Measurements from ENCODE around the gene KRTAP2-3.

DNA sequence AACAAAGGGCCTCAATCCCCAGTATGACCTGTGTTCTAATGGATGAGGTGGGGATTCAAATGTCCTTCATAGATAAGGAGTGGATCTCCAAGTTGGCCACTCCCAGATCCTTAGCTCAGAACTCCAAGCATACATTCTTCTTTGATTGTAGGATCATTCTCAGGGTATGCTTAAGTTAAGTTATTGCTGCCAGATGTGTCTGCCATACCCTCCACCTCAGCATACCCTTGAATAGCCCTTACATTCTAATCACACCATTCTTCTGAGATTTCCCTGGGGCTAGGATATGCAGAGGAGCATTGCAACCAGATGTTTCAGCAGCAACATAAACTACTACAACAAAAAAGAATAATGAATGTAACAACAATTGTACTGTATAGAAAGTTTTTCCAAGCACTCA lies 7.4 kb upstream of the KRTAP2-3 start:
- TF ChIP-seq RAD21 (conservative IDR thresholded peaks at IDR 0.05) = no peak
- TF ChIP-seq, protein P1, sequence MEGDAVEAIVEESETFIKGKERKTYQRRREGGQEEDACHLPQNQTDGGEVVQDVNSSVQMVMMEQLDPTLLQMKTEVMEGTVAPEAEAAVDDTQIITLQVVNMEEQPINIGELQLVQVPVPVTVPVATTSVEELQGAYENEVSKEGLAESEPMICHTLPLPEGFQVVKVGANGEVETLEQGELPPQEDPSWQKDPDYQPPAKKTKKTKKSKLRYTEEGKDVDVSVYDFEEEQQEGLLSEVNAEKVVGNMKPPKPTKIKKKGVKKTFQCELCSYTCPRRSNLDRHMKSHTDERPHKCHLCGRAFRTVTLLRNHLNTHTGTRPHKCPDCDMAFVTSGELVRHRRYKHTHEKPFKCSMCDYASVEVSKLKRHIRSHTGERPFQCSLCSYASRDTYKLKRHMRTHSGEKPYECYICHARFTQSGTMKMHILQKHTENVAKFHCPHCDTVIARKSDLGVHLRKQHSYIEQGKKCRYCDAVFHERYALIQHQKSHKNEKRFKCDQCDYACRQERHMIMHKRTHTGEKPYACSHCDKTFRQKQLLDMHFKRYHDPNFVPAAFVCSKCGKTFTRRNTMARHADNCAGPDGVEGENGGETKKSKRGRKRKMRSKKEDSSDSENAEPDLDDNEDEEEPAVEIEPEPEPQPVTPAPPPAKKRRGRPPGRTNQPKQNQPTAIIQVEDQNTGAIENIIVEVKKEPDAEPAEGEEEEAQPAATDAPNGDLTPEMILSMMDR (IDR thresholded peaks at IDR 0.05; ENCODE audit: poor library complexity, severe bottlenecking) = no peak
- no peak for TF ChIP-seq EZH2 (IDR thresholded peaks at IDR 0.05; ENCODE audit: borderline replicate concordance, insufficient read depth, low read length, poor library complexity, severe bottlenecking)
- no peak for TF ChIP-seq POLR2AphosphoS5 (IDR thresholded peaks at IDR 0.05)
- no peak for TF ChIP-seq SMC3 (conservative IDR thresholded peaks at IDR 0.05; ENCODE audit: poor library complexity)
- no peak for TF ChIP-seq EP300 (conservative IDR thresholded peaks at IDR 0.05; ENCODE audit: poor library complexity, severe bottlenecking)
- TF ChIP-seq, protein P2, sequence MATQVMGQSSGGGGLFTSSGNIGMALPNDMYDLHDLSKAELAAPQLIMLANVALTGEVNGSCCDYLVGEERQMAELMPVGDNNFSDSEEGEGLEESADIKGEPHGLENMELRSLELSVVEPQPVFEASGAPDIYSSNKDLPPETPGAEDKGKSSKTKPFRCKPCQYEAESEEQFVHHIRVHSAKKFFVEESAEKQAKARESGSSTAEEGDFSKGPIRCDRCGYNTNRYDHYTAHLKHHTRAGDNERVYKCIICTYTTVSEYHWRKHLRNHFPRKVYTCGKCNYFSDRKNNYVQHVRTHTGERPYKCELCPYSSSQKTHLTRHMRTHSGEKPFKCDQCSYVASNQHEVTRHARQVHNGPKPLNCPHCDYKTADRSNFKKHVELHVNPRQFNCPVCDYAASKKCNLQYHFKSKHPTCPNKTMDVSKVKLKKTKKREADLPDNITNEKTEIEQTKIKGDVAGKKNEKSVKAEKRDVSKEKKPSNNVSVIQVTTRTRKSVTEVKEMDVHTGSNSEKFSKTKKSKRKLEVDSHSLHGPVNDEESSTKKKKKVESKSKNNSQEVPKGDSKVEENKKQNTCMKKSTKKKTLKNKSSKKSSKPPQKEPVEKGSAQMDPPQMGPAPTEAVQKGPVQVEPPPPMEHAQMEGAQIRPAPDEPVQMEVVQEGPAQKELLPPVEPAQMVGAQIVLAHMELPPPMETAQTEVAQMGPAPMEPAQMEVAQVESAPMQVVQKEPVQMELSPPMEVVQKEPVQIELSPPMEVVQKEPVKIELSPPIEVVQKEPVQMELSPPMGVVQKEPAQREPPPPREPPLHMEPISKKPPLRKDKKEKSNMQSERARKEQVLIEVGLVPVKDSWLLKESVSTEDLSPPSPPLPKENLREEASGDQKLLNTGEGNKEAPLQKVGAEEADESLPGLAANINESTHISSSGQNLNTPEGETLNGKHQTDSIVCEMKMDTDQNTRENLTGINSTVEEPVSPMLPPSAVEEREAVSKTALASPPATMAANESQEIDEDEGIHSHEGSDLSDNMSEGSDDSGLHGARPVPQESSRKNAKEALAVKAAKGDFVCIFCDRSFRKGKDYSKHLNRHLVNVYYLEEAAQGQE (IDR thresholded peaks at IDR 0.05; ENCODE audit: borderline replicate concordance) = no peak
- no peak for TF ChIP-seq TAF1 (IDR thresholded peaks at IDR 0.05; ENCODE audit: low read depth)
- no peak for TF ChIP-seq MXI1 (conservative IDR thresholded peaks at IDR 0.05; ENCODE audit: poor library complexity, severe bottlenecking)
